Non-pigmented ciliary epithelial cell (primary cell): Measurements from ENCODE around the gene FGF3.

Experiments
- DNase-seq: peaks from one replicate; pipeline ENCODE4 v3.0.0-alpha.2; 2010; ENCODE audit warnings: low read depth

FGF3 gene

DNA sequence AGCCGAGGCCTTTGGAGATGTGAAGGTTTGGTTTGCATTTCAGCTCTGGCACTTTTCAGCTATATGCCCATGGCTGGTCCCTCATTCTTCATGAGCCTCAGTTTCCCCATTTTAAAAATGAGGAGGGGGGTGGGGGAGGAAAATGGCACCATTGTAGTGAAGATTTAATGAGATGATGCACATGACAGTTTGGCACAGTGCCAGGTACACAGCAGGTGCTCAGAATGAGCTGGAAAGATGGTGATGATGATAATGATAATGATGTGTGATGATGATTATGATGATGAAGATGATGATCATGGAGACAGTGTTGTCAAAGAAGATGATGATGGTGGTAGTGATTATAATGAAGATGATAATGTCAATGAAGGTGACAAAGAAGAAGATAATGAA, 24.3 kb upstream of the FGF3 start:
- no peak for DNase-seq

GRCh38 chr11:69842746-69843528, 23.7 kb upstream of the FGF3 start:
- no peak for DNase-seq

- no peak for DNase-seq
These were observed 22.9 kb upstream of the FGF3 start for GRCh38 chr11:69841859-69842698.

DNA sequence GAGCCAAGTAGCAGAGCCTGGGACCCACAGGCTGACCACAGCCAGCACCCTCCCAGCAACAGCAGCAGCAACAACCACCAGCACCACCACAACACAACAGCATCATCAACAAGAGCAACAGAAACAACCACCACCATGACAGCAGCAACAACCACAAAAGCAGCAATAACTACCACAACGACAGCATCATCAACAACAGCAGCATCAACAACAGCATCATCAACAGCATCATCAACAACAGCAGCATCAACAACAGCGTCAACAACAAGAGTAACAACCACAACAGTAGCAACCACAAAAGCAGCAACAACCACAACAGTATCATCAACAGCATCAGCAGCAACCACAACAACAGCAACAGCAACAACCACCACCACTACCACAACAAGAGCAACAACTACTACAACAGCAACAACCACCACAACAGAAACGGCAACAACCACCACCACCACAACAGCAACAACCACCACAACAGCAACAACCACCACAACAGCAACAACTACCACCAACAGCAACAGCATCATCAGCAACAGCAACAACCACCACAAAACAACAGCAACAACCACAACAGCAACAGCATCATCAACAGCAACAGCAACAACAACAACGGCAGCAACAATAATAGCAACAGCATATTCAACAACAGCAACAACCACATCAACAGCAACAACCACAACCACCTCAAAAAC, 22.1 kb upstream of the FGF3 start:
- no peak for DNase-seq

DNA sequence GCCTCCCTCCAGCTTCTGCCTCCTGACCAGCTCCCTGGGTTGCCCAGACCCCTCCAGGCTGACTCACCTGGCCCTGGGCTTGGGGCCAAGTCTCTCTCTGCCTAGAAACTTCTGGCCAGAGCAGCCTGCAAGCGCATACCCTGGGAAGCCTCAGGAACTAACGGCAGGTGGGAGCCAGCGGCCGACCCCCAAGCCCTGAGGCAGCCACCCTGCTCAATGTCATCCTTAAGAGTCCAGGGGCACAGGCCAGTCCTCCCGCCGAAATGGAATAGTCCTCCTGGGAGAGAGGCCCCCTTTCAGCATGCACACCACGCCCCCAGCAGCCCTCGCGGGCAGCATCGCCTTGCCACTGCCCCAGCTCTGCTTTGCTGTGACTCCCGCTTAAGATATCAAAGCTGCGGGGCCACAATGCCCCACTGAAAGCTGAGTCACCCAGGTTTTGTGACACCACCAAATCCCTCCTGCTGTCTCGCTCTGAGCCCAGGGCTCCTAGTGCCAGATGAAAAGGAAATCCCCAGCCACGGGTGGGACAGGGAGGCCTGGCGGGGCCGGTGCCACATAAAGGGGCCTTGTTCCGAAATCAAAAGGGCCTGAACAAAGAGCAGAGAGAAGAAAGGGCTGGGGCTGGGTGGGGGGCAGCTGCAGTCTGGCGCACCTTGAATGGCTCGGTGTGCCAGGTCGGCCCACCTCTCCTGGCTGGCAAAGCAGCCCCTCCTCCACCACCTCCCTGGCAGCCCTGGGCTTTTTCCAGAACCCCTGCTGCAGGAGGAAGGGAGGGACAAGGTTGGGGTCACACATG, 21.4 kb upstream of the FGF3 start:
- DNase-seq, result no peak

GRCh38 chr11:69839516-69839915, 20.3 kb upstream of the FGF3 start:
- DNase-seq, result no peak

DNA sequence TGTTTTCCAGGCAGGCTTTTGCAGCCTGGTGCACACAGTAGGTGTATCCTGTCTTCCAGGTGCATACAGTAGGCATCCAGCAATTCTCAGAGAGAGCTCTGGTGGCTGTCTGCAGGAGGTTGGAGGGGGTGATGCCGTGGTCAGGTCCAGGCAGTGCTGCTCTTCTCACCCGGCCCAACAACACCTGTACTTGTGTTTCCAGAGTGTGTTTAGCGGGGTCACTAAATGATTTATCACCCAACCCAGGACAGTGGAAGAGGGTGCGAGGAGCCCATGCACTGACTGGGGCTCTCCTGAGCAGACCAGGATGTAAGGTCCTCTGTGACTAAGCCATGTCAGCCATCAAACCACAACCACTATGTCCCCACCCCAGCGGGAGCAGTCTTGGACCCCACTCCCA, 18.6 kb upstream of the FGF3 start:
- DNase-seq, result no peak

DNA sequence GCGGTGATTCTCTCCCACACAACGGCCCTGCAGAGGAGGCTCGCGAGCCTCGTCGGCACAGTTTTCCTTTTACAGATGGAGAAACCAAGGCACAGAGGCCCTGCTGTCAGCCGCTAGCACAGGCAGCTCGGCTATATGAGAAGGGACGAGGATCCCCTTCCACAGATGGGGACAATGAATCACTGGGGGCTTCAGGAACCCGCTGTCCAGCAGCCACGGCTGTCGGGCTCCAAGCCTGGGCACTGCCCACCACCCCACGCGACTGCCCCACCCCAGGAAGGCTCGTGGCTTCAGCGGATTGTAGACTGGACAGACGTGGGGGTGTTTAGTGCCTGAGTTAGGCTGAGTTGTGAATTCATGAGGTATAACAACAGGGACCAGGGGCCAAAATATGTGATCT, 17.2 kb upstream of the FGF3 start:
- no peak for DNase-seq

- no peak for DNase-seq
These were observed 15.9 kb upstream of the FGF3 start for GRCh38 chr11:69834811-69835800.

DNA sequence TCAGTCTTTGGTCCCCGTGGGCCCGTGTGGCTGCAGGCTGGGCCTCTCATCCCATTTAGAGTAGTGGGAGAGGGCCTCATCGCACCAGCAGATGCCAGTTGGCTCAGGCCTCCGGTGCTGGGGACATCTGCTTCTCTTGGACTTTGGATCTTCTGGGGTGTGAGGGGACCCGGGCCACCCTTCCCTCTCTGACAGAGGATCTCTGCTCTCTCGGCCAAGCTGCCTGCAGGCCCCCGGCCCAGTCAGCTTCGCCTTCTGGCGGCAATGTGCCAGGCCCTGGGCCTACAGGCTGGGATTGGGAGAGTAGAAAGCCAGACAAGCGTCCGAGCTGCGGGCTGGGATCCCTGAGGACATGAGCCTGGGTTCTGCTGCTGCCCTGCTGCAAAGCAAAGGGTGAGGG, 15.0 kb upstream of the FGF3 start:
- no peak for DNase-seq

DNA sequence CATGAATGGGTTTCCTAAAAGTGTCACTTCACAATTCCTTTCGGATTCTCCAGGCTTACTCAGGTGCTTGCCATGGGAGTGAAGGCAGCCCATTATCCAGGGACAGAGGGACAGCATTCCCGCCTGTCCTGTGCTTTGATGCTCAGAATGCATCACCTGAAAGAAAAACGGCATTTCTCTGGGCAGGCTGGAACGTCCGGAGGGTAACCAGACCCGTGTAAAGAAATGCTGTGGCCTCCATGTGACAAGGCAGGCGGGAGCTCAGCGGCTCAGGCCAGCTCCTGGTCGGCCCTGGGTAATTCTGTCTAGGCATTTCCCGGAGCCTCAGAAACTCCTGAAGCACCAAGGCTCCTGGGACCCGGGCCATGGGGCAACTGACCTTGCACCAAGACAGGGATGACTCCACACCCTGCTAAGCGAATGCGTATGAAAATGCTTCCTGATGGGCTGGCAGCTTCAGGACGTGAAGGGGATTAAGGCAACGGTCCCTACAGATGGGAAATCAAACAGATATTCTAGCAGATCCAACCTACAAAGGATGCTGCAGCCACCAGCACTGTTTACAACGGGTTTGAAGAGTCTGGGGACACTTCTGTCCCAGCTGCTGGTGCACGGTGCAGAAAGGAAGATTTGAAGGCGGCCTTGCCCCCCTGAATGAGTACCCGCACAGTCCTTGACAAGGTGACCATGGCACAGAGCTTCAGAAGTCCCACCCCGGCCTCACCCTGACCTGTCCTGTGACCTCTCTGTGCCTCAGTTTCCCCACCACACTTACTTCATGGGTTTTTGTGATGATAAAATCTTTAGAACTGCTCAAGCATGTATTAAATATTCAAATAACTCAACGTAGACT, 13.6 kb upstream of the FGF3 start:
- DNase-seq, result no peak

DNA sequence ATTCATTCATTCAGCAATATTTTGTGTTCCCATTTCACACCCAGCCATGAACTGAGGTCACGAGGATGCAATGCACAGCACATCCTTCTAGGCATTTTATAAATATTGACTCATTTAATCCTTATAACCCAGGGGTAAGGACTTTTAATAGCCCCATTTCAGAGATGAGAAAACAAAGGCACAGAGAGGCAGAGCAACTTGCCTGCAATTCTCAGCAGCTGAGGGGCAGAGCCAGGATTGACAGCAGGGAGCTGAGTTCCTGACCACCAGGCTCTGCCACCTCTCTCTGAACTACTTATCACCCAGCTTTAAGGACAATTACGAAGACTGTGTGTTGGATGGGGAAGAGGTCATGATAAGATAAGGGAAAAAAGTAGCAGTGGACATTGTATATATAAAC, 12.8 kb upstream of the FGF3 start:
- no peak for DNase-seq

DNA sequence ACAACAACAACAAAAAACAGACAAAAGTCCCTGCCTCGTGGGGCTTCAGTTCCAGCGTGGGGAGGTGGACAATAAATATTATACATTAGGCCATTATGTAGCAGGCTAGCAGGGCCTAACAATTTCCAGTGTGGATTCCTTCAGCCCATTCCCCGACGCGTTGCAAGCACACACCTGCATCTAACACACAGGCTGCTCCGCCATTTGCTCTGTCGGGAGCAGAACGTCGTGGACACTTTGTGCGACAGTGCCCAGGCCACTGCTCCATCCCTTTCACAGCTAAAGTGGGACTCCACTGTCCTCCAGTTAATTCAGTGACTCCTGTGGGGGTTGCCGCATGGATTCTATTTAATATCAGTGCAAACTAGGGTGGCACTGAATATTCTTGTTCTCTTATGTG, 10.9 kb upstream of the FGF3 start:
- no peak for DNase-seq

- no peak for DNase-seq
These were observed 9.7 kb upstream of the FGF3 start for GRCh38 chr11:69828971-69829344.

DNA sequence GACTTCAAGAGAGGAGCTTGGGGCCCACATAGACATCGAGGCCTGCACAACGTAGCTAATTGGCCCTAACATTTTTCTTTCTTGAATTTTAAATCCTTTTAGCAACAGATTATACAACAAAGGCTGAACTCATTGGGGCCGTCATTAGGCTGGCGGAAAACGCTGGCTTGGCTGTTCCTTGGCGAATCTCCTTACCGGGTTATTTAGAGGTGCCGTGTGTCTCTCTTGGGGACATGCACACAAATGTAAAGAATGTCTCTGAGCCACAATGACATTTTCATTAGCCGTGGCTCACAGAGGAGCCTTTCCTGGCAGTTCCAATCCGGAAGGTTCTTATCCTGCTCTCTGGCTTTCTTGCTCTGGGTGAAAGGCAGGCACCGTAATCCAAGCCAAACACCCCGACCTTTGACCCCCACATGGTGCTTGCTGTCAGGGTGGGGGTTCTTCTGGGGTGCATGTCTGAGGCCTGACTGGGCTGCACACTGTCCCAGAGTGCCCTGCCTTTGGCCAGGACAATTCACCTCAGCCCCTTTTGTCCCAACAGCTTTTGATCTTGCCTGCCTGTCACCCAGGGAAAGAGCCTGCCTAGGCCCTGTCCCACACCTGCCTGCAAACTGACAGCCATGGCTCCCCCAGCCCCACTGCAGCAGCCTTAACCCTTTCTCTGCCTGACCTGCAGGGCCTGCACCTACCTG, 9.2 kb upstream of the FGF3 start:
- DNase-seq, result no peak

DNA sequence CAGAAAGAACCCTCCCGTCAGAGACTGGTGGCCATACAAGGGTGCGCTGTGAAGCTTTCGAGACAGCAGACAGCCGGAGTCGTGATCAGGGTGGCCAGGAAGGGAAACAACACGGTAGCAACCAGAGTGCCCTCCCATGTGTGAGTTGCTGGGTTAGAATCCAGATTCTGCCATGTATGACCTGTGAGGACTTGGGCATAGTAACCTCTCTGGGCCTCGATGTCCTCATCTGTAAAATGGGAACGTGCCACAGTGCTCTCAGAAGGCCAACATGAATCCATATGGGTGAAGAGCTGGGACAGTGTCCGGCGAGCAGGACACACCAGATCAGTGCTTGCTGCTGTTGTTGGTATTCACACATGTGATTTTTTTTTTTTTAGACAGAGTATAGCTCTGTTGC, 7.6 kb upstream of the FGF3 start:
- no peak for DNase-seq

DNA sequence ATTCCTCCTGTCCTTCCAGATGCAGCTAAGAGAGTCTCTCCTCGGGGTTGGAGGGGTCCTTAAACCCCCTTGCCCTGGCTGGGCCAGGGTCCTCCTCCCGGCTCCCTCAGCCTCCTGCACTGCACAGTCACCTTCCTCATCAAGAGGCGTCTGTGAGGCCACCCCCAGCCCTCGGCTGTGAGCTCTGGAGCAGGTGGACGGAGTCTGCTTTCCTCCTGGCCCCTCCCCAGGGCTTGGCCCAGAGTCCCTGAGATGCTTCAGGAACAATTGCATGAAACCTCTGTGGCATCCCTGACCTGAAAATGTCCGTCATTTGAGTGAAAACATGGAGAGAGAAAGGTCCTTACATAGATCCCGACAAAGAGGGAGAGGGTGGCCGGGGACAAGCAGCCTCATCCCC, 6.7 kb upstream of the FGF3 start:
- DNase-seq, result no peak

DNA sequence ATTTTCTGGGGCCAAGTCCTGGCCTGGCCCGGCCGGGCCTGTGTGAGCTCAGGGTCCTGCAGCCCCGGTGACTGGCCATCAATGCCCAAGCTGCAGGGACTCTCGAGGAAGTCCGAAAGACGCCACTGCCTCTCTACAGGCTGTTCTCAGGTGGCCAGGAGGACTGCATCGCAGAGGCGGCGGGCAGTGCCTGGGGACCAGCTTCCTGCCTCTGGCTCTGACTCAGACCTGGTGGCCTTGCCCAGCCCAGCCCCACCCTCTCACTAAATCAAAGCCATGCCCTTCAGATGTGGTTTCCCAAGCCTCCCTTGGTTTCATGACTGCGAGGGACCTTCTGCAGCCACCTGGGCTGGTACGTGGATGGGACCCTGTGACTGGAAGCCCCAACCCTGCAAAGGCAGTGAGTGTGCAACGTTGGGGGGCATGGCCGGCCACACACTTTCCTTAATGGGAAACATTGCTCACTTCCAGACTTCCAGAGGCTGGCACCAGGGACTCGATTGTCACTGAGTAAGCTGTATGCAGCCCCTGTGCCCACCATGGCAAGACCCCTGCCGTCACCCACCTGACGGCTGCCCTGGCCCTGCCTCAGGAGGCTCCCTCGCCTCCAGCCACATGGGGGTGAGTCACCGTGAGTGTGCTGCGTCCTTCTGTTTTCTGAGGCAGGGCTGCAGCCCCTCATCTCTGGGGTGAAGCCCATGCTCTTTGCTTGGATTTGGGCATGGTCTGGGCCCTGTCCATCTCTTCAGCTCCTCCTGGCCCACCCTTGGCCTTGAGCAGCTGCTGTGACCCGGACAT, 6.0 kb upstream of the FGF3 start:
- no peak for DNase-seq
